ENCODE results near the gene TMEFF2. TPM values are rescaled to one million over a fixed set of nuclear protein-coding genes. Genes with fewer than 3 reads are reported as not detected.
A peak's percentile ranks its signal among the peaks of the same experiment; 100 is the strongest.

The TMEFF2 gene
- total RNA-seq, 1 donor from 2014 or later, result 10.4 TPM

DNA sequence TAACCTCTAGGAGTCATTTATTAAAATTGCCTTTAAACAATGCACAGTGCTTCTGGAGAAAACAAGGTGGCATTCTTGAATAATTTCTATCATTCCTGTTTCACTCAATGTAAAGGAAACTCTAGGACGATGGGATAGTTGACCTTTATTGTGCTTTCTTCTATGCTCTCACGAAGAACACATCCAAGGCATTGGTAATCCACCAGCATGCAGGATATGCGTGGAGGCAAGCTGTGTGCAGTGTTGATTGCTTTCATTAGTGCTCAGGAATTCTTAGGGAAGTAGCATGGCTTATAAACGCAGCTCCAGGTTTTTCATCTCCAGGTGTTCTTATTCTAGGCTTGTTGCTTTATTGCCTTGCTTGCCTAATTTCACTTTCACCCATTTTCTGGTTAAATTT lies 289.4 kb downstream of the TMEFF2 start:
- no peak for DNase-seq (ENCODE audit: low spot score)

- no peak for DNase-seq (ENCODE audit: low spot score)
Observed at GRCh38 chr2:191901031-191901430, 293.7 kb downstream of the TMEFF2 start.

DNA sequence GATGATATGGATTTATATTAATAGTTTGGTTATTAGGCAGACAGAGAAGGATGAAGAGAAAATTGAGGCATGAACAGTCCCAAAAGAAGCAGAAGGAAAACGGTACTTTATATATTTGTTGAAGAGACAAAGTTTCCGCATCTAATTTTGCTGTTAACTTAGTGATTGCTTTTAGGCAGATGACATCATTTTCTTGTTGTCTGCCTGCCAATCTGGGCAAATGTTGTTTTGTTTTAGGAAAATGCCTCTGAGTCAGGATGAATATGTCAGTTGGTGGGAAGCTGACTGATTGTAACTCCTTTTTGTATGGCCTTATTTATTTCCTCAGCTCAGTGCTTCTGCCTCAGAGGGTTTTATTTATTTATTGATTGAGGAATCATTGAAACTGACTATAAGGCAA lies 295.3 kb downstream of the TMEFF2 start:
- peak; percentile 58 for DNase-seq (ENCODE audit: low spot score)
